ENCODE data around the gene DNASE1L2.

Gene DNASE1L2

GRCh38 chr16:2205104-2205966, 30.9 kb upstream of the DNASE1L2 start, which contains the start of gene MLST8:
TSS of gene MLST8 (plus strand) at chr16:2205454. CDS start at chr16:2206086, 632 bp downstream.
- peak; percentile 100 for DNase-seq (ENCODE audit: insufficient read length)
- peak; percentile 56 for TF ChIP-seq TAF1 (IDR thresholded peaks at IDR 0.05; ENCODE audit: borderline replicate concordance, low read depth, low read length)
- peak; percentile 90 for TF ChIP-seq POLR2AphosphoS5 (IDR thresholded peaks at IDR 0.05; ENCODE audit: low read depth, low read length)
- peak; percentile 95 for TF ChIP-seq POLR2A (IDR thresholded peaks at IDR 0.05; ENCODE audit: low read depth, low read length)
- FAIRE-seq = peak; percentile 98

- FAIRE-seq = no peak
- TF ChIP-seq POLR2A (IDR thresholded peaks at IDR 0.05; ENCODE audit: low read depth, low read length) = no peak
- no peak for TF ChIP-seq POLR2AphosphoS5 (IDR thresholded peaks at IDR 0.05; ENCODE audit: low read depth, low read length)
- TF ChIP-seq TAF1 (IDR thresholded peaks at IDR 0.05; ENCODE audit: borderline replicate concordance, low read depth, low read length) = no peak
- no peak for DNase-seq (ENCODE audit: insufficient read length)
Observed at GRCh38 chr16:2205967-2206313, 30.3 kb upstream of the DNASE1L2 start.

GRCh38 chr16:2206420-2206779, 29.8 kb upstream of the DNASE1L2 start:
- no peak for TF ChIP-seq TAF1 (IDR thresholded peaks at IDR 0.05; ENCODE audit: borderline replicate concordance, low read depth, low read length)
- no peak for DNase-seq (ENCODE audit: insufficient read length)
- peak; percentile 61 for FAIRE-seq

GRCh38 chr16:2206780-2207433, 29.3 kb upstream of the DNASE1L2 start:
- FAIRE-seq (no peak), DNase-seq (ENCODE audit: insufficient read length) (no peak)
- no peak for TF ChIP-seq POLR2A (IDR thresholded peaks at IDR 0.05; ENCODE audit: low read depth, low read length)
- no peak for TF ChIP-seq TAF1 (IDR thresholded peaks at IDR 0.05; ENCODE audit: borderline replicate concordance, low read depth, low read length)
- TF ChIP-seq POLR2AphosphoS5 (IDR thresholded peaks at IDR 0.05; ENCODE audit: low read depth, low read length) = no peak

GRCh38 chr16:2207872-2208271, 28.4 kb upstream of the DNASE1L2 start:
- no peak for FAIRE-seq

GRCh38 chr16:2208308-2208707, 27.9 kb upstream of the DNASE1L2 start:
- no peak for DNase-seq (ENCODE audit: insufficient read length)
- FAIRE-seq = no peak
- TF ChIP-seq POLR2AphosphoS5 (IDR thresholded peaks at IDR 0.05; ENCODE audit: low read depth, low read length) (no peak), TAF1 (IDR thresholded peaks at IDR 0.05; ENCODE audit: borderline replicate concordance, low read depth, low read length) (no peak), POLR2A (IDR thresholded peaks at IDR 0.05; ENCODE audit: low read depth, low read length) (no peak)

More at GRCh38 chr16:2207872-2208271, 28.4 kb upstream of the DNASE1L2 start:
- no peak for DNase-seq (ENCODE audit: insufficient read length)
- TF ChIP-seq POLR2A (IDR thresholded peaks at IDR 0.05; ENCODE audit: low read depth, low read length) (no peak), POLR2AphosphoS5 (IDR thresholded peaks at IDR 0.05; ENCODE audit: low read depth, low read length) (no peak), TAF1 (IDR thresholded peaks at IDR 0.05; ENCODE audit: borderline replicate concordance, low read depth, low read length) (no peak)

GRCh38 chr16:2208772-2209171, 27.5 kb upstream of the DNASE1L2 start:
- DNase-seq (ENCODE audit: insufficient read length) = no peak
- FAIRE-seq = no peak
- TF ChIP-seq TAF1 (IDR thresholded peaks at IDR 0.05; ENCODE audit: borderline replicate concordance, low read depth, low read length) (no peak), POLR2AphosphoS5 (IDR thresholded peaks at IDR 0.05; ENCODE audit: low read depth, low read length) (no peak), POLR2A (IDR thresholded peaks at IDR 0.05; ENCODE audit: low read depth, low read length) (no peak)

GRCh38 chr16:2209258-2210008, 26.8 kb upstream of the DNASE1L2 start:
- DNase-seq (ENCODE audit: insufficient read length) (no peak), FAIRE-seq (no peak)
- TF ChIP-seq POLR2A (IDR thresholded peaks at IDR 0.05; ENCODE audit: low read depth, low read length) (no peak), TAF1 (IDR thresholded peaks at IDR 0.05; ENCODE audit: borderline replicate concordance, low read depth, low read length) (no peak), POLR2AphosphoS5 (IDR thresholded peaks at IDR 0.05; ENCODE audit: low read depth, low read length) (no peak)

- DNase-seq (ENCODE audit: insufficient read length) = no peak
- TF ChIP-seq TAF1 (IDR thresholded peaks at IDR 0.05; ENCODE audit: borderline replicate concordance, low read depth, low read length) = no peak
- TF ChIP-seq POLR2A (IDR thresholded peaks at IDR 0.05; ENCODE audit: low read depth, low read length) = no peak
- no peak for TF ChIP-seq POLR2AphosphoS5 (IDR thresholded peaks at IDR 0.05; ENCODE audit: low read depth, low read length)
- no peak for FAIRE-seq
Observed at GRCh38 chr16:2210009-2210332, 26.3 kb upstream of the DNASE1L2 start.

- FAIRE-seq (no peak), DNase-seq (ENCODE audit: insufficient read length) (no peak)
- TF ChIP-seq POLR2A (IDR thresholded peaks at IDR 0.05; ENCODE audit: low read depth, low read length) = peak; percentile 13; the same call in 1 of the 2 replicates
- TF ChIP-seq TAF1 (IDR thresholded peaks at IDR 0.05; ENCODE audit: borderline replicate concordance, low read depth, low read length) = no peak
- peak; percentile 11; the same call in 1 of the 2 replicates for TF ChIP-seq POLR2AphosphoS5 (IDR thresholded peaks at IDR 0.05; ENCODE audit: low read depth, low read length)
Observed at GRCh38 chr16:2210386-2211365, 25.6 kb upstream of the DNASE1L2 start, which contains the start of gene BRICD5. TSS of gene BRICD5 (minus strand) at chr16:2210863. CDS start at chr16:2210833, 30 bp downstream.
